GM23338 (cell line): ENCODE data around the gene USP21. TPM values are rescaled to one million over a fixed set of nuclear protein-coding genes. Genes with fewer than 3 reads are reported as not detected.

Experiments
- ATAC-seq: fragments of 200-7000 bp; cut with Tn5 transposase; 3 replicates; pipeline ENCODE4 v1.9.1; 2020
- DNase-seq: peaks from one replicate; pipeline ENCODE4 v3.0.0-alpha.2; 2015; ENCODE audit warnings: low spot score
- H2AFZ ChIP-seq: fragments of 200-600 bp; sonication (generic); 2 replicates; pipeline ENCODE4 v1.8.0; 2016; ENCODE audit warnings: antibody characterized with exemption, mild to moderate bottlenecking, moderate library complexity
- H3F3A ChIP-seq: fragments of 200-600 bp; sonication (generic); replicated peaks from 2 replicates; pipeline ENCODE4 v1.8.0; 2017; ENCODE audit warnings: antibody characterized with exemption, mixed run types, low read depth
- H3K27ac ChIP-seq: fragments of 200-600 bp; sonication (generic); 2 replicates; pipeline ENCODE4 v1.6.1; 2016; ENCODE audit warnings: low read depth
- H3K27me3 ChIP-seq: fragments of 200-600 bp; sonication (generic); 2 replicates; pipeline ENCODE4 v1.8.0; 2016; ENCODE audit warnings: mild to moderate bottlenecking, mixed run types, moderate library complexity; ENCODE audit not compliant: insufficient read depth
- H3K36me3 ChIP-seq: fragments of 200-600 bp; sonication (generic); 2 replicates; pipeline ENCODE4 v1.8.0; 2016; ENCODE audit warnings: mild to moderate bottlenecking; ENCODE audit not compliant: insufficient read depth
- H3K4me1 ChIP-seq: fragments of 200-600 bp; sonication (generic); 2 replicates; pipeline ENCODE4 v1.8.0; 2016; ENCODE audit warnings: mild to moderate bottlenecking, moderate library complexity; ENCODE audit not compliant: insufficient read depth
- H3K4me2 ChIP-seq: fragments of 200-600 bp; sonication (generic); 2 replicates; pipeline ENCODE4 v1.7.1; 2017; ENCODE audit warnings: mixed run types
- H3K4me3 ChIP-seq: fragments of 200-600 bp; sonication (generic); 2 replicates; pipeline ENCODE4 v1.6.1; 2016; ENCODE audit warnings: mixed run types
- H3K79me2 ChIP-seq: fragments of 200-600 bp; sonication (generic); replicated peaks from 2 replicates; pipeline ENCODE4 v1.8.0; 2017; ENCODE audit warnings: mild to moderate bottlenecking; ENCODE audit not compliant: insufficient read depth
- H3K9me2 ChIP-seq: fragments of 200-600 bp; sonication (generic); 2 replicates; pipeline ENCODE4 v1.8.0; 2017; ENCODE audit not compliant: insufficient read depth
- H4K20me1 ChIP-seq: fragments of 200-600 bp; sonication (generic); replicated peaks from 2 replicates; pipeline ENCODE4 v1.8.0; 2017; ENCODE audit warnings: mild to moderate bottlenecking; ENCODE audit not compliant: insufficient read depth
- H3K27ac Mint-ChIP-seq: 2 replicates; pipeline ENCODE4 v1.8.0; 2020; ENCODE audit warnings: inconsistent platforms, mild to moderate bottlenecking, moderate library complexity, mixed read lengths
- H3K27me3 Mint-ChIP-seq: 3 replicates; pipeline ENCODE4 v1.8.0; 2022; ENCODE audit warnings: low read depth, mild to moderate bottlenecking, moderate library complexity, mixed read lengths, inconsistent platforms; ENCODE audit not compliant: insufficient read depth, poor library complexity
- H3K36me3 Mint-ChIP-seq: 3 replicates; pipeline ENCODE4 v1.8.0; 2021; ENCODE audit warnings: low read depth, mild to moderate bottlenecking, inconsistent platforms, moderate library complexity, mixed read lengths
- H3K4me1 Mint-ChIP-seq: 3 replicates; pipeline ENCODE4 v1.8.0; 2020; ENCODE audit warnings: mild to moderate bottlenecking, inconsistent platforms, mixed read lengths
- H3K4me3 Mint-ChIP-seq: 3 replicates; pipeline ENCODE4 v1.8.0; 2021; ENCODE audit warnings: moderate library complexity, mild to moderate bottlenecking, inconsistent platforms, mixed read lengths
- H3K9me3 Mint-ChIP-seq: 3 replicates; pipeline ENCODE4 v1.8.0; 2020; ENCODE audit warnings: moderate library complexity, mild to moderate bottlenecking, inconsistent platforms, mixed read lengths
- EZH2phosphoT487 ChIP-seq: fragments of 200-600 bp; sonication (generic); IDR thresholded peaks from one replicate; pipeline ENCODE4 v1.8.1; 2018; ENCODE audit warnings: antibody characterized with exemption; ENCODE audit not compliant: unreplicated experiment
- JUNB ChIP-seq: IDR thresholded peaks from one replicate; pipeline ENCODE4 v1.6.1; 2016; ENCODE audit warnings: antibody characterized with exemption; ENCODE audit not compliant: unreplicated experiment
- ZNF114 ChIP-seq: fragments of 250-450 bp; sonication (Bioruptor Pico); IDR thresholded peaks from 2 replicates; pipeline ENCODE4 v1.5.0; 2020; ENCODE audit warnings: mild to moderate bottlenecking, moderate library complexity
- ZNF331 ChIP-seq: fragments of 250-450 bp; sonication (Bioruptor Pico); IDR thresholded peaks from 2 replicates; pipeline ENCODE4 v1.5.0; 2020; ENCODE audit warnings: low read depth, mild to moderate bottlenecking, moderate library complexity
- polyA plus RNA-seq: library from polyadenylated mRNA; unstranded; fragments of >200 nt; fragmentation: Nextera tagmentation; extraction: Ambion mirVana; gene quantifications from 2 replicates; pipeline ENCODE4 v1.2.1, GENCODE V29; 2016
- total RNA-seq: library from RNA; depleted of rRNA; stranded (reverse); fragments of >200 nt; shearing (Covaris generic); gene quantifications from 2 replicates; pipeline ENCODE4 v1.2.3, GENCODE V29; 2014
- TF ChIP-seq, protein P1 (sequence below): fragments of 250-450 bp; sonication (Bioruptor Pico); IDR thresholded peaks from 2 replicates; pipeline ENCODE4 v1.5.0; 2020; ENCODE audit warnings: mild to moderate bottlenecking, moderate library complexity
- TF ChIP-seq, protein P2 (sequence below): IDR thresholded peaks from one replicate; pipeline ENCODE4 v1.6.1; 2018; ENCODE audit warnings: antibody characterized with exemption; ENCODE audit not compliant: unreplicated experiment

The USP21 gene
- total and polyA plus RNA-seq, 2 experiments from 2014 or later: 17.9 to 25.6 TPM

DNA sequence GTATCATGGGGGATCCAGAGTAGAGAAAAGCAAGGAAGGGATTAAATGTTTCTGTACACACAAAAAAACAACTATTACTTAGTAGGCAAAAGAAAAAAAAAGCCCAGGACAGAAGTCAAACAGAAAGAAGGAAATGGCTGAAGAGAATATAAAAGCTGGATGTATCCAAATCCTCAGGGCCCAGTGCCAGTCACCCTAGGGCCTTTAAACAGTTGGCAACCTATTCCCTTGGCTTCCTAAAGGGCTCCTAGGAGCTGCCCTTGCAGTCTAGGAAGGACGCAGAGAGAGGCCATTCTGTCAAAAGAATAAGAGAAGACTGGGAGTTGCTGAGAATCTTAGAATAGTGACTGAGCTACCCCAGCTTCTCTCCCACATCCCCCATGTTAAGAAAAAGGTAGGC, 13.0 kb downstream of the USP21 start (continued):
- TF ChIP-seq, protein P1, sequence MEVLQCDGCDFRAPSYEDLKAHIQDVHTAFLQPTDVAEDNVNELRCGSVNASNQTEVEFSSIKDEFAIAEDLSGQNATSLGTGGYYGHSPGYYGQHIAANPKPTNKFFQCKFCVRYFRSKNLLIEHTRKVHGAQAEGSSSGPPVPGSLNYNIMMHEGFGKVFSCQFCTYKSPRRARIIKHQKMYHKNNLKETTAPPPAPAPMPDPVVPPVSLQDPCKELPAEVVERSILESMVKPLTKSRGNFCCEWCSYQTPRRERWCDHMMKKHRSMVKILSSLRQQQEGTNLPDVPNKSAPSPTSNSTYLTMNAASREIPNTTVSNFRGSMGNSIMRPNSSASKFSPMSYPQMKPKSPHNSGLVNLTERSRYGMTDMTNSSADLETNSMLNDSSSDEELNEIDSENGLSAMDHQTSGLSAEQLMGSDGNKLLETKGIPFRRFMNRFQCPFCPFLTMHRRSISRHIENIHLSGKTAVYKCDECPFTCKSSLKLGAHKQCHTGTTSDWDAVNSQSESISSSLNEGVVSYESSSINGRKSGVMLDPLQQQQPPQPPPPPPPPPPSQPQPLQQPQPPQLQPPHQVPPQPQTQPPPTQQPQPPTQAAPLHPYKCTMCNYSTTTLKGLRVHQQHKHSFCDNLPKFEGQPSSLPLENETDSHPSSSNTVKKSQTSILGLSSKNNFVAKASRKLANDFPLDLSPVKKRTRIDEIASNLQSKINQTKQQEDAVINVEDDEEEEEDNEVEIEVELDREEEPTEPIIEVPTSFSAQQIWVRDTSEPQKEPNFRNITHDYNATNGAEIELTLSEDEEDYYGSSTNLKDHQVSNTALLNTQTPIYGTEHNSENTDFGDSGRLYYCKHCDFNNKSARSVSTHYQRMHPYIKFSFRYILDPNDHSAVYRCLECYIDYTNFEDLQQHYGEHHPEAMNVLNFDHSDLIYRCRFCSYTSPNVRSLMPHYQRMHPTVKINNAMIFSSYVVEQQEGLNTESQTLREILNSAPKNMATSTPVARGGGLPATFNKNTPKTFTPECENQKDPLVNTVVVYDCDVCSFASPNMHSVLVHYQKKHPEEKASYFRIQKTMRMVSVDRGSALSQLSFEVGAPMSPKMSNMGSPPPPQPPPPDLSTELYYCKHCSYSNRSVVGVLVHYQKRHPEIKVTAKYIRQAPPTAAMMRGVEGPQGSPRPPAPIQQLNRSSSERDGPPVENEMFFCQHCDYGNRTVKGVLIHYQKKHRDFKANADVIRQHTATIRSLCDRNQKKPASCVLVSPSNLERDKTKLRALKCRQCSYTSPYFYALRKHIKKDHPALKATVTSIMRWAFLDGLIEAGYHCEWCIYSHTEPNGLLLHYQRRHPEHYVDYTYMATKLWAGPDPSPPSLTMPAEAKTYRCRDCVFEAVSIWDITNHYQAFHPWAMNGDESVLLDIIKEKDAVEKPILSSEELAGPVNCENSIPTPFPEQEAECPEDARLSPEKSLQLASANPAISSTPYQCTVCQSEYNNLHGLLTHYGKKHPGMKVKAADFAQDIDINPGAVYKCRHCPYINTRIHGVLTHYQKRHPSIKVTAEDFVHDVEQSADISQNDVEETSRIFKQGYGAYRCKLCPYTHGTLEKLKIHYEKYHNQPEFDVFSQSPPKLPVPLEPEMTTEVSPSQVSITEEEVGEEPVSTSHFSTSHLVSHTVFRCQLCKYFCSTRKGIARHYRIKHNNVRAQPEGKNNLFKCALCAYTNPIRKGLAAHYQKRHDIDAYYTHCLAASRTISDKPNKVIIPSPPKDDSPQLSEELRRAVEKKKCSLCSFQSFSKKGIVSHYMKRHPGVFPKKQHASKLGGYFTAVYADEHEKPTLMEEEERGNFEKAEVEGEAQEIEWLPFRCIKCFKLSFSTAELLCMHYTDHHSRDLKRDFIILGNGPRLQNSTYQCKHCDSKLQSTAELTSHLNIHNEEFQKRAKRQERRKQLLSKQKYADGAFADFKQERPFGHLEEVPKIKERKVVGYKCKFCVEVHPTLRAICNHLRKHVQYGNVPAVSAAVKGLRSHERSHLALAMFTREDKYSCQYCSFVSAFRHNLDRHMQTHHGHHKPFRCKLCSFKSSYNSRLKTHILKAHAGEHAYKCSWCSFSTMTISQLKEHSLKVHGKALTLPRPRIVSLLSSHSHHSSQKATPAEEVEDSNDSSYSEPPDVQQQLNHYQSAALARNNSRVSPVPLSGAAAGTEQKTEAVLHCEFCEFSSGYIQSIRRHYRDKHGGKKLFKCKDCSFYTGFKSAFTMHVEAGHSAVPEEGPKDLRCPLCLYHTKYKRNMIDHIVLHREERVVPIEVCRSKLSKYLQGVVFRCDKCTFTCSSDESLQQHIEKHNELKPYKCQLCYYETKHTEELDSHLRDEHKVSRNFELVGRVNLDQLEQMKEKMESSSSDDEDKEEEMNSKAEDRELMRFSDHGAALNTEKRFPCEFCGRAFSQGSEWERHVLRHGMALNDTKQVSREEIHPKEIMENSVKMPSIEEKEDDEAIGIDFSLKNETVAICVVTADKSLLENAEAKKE: no peak

DNA sequence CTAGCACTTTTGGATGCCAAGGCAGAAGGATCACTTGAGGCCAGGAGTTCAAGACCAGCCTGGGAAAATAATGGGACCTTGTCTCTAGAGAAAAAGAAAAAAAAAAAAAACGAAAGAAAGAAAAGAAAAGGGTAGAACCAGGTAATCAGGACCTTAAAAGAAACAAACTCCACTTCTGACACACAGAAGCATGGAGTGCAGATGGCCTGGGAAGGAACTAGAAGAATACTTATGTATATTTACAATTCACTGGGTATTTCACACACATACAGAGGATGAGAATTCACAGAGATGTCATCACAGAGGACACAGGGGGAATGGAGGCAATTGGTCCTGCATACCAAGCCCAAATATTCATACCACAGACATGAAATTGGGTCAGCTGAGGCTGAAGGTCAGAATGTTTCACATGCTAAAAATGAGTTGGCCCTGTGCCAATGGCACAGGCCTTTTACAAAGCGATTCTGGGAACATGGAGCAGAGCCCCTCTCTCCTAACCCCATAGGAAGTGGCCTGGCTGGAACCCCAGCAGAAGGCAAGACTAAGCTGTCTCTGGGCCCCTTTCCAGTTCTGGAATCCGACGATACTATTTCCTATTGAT, 13.6 kb downstream of the USP21 start:
- Histone ChIP-seq H2AFZ (no peak overlapping the region), H3K27ac (no peak overlapping the region), H4K20me1 (peaks cover 6% of the 10 kb centered on the region; the same call in 1 of the 2 replicates), H3F3A (0 out of 2 replicates have a peak, but pooled peaks cover 3% of the 10 kb centered on the region), H3K27me3 (no peaks in the 10 kb centered on the region), H3K4me3 (no peak overlapping the region), H3K4me1 (peaks cover 6% of the 10 kb centered on the region; the same call in 1 of the 2 replicates), H3K9me2 (no peaks in the 10 kb centered on the region), H3K79me2 (peaks cover 8% of the 10 kb centered on the region), H3K4me2 (no peak overlapping the region), H3K36me3 (peaks cover 17% of the 10 kb centered on the region)
- Mint-ChIP-seq H3K27ac (no peak overlapping the region), H3K27me3 (peaks cover 8% of the 10 kb centered on the region), H3K9me3 (no peaks in the 10 kb centered on the region), H3K4me3 (no peak overlapping the region; the same call in 2 of the 3 replicates), H3K36me3 (peaks cover 54% of the 10 kb centered on the region), H3K4me1 (peaks cover 10% of the 10 kb centered on the region)
- no peak for DNase-seq
- ATAC-seq: no peak
- TF ChIP-seq ZNF114 (CRISPR knock-in tag) (no peak), JUNB (no peak), EZH2phosphoT487 (no peak), ZNF331 (CRISPR knock-in tag) (no peak)
- TF ChIP-seq, protein P2, sequence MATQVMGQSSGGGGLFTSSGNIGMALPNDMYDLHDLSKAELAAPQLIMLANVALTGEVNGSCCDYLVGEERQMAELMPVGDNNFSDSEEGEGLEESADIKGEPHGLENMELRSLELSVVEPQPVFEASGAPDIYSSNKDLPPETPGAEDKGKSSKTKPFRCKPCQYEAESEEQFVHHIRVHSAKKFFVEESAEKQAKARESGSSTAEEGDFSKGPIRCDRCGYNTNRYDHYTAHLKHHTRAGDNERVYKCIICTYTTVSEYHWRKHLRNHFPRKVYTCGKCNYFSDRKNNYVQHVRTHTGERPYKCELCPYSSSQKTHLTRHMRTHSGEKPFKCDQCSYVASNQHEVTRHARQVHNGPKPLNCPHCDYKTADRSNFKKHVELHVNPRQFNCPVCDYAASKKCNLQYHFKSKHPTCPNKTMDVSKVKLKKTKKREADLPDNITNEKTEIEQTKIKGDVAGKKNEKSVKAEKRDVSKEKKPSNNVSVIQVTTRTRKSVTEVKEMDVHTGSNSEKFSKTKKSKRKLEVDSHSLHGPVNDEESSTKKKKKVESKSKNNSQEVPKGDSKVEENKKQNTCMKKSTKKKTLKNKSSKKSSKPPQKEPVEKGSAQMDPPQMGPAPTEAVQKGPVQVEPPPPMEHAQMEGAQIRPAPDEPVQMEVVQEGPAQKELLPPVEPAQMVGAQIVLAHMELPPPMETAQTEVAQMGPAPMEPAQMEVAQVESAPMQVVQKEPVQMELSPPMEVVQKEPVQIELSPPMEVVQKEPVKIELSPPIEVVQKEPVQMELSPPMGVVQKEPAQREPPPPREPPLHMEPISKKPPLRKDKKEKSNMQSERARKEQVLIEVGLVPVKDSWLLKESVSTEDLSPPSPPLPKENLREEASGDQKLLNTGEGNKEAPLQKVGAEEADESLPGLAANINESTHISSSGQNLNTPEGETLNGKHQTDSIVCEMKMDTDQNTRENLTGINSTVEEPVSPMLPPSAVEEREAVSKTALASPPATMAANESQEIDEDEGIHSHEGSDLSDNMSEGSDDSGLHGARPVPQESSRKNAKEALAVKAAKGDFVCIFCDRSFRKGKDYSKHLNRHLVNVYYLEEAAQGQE: no peak
